ENCODE results near the gene ACSS1. TPM values are rescaled to one million over a fixed set of nuclear protein-coding genes. Genes with fewer than 3 reads are reported as not detected.

The ACSS1 gene
- total RNA-seq, 1 experiment from 2014 or later: 0.61 TPM

DNA sequence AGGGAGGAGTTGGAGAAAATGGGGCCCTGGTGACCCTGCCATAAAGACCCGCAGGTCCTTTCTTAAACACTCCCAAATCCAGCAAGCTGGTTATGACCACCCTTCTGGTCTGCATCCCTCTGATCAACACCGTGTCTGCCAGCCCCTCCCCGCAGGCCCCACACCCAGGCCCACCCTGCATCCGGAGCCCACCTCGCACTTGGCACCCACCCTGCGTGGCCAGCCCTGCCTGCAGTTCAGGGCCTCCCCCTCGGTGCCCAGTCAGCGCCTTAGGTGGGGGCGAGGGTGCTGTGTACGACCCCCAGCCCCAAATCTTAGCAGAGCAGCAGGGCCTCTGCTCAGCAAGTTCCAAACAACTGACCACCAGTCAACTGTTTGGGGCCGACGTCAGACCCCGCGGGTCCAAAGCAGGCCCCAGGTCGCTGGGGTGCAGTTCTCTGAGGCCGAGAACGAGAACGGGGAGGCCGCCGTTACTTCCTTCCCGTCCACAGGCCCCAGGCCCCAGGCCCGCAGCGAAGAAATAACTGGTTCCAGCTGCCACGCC lies 1.2 kb downstream of the ACSS1 start:
- no peak overlapping the region for H3K4ac ChIP-seq (ENCODE audit: low read depth, low read length)
- H3K56ac ChIP-seq (ENCODE audit: insufficient read length, low read depth, low read length): no peak overlapping the region
- H3K27me3 ChIP-seq (ENCODE audit: insufficient read depth, low read length): peaks cover 45% of the 10 kb centered on the region; the same call in 1 of the 2 replicates
- no peak for DNase-seq
- no peak overlapping the region for H2AFZ ChIP-seq (ENCODE audit: low read length)
- H3K36me3 Mint-ChIP-seq (ENCODE audit: insufficient read depth in 1 of 3, low read depth in 3 of 3): no peaks in the 10 kb centered on the region
- peak overlapping the region; percentile 69 for H3K4me2 ChIP-seq (ENCODE audit: insufficient read depth, insufficient read length, low read length)
- no peak overlapping the region for H2AK5ac ChIP-seq (ENCODE audit: insufficient read length, low read length)
- H3K9me3 ChIP-seq (ENCODE audit: control insufficient read depth, low read depth, low read length): no peaks in the 10 kb centered on the region
- no CpG with 5 or more reads among the region's 24 CpGs for WGBS (ENCODE audit: extremely low coverage, insufficient read length, low lambda C conversion rate)
- H3T11ph ChIP-seq (ENCODE audit: low read length): no peak overlapping the region
- TF ChIP-seq CTCF (conservative IDR thresholded peaks at IDR 0.05): no peak
- no peak overlapping the region for H3K9ac ChIP-seq (ENCODE audit: extremely low read depth, insufficient read length, low read length)
- no peak overlapping the region for H2BK120ac ChIP-seq (ENCODE audit: low read depth, low read length, poor library complexity, severe bottlenecking)
- no peak overlapping the region for H3K27ac Mint-ChIP-seq
- no peaks in the 10 kb centered on the region for H3K4me1 ChIP-seq (ENCODE audit: insufficient read depth, low read length)
- H4K5ac ChIP-seq (ENCODE audit: insufficient read length, low read depth, low read length): no peak overlapping the region
- H3K23me2 ChIP-seq (ENCODE audit: insufficient read length, low read depth, low read length, poor library complexity, severe bottlenecking): peaks cover 19% of the 10 kb centered on the region
- no peak overlapping the region for H2BK5ac ChIP-seq (ENCODE audit: insufficient read length, low read length)
- H3K14ac ChIP-seq (ENCODE audit: insufficient read depth, low read length): no peak overlapping the region; the same call in 1 of the 2 replicates
- H3K4me1 Mint-ChIP-seq: peaks cover 16 to 20% of the 10 kb centered on the region in 2 experiments; a peak in 3 of 4 replicates
- no peak overlapping the region for H3K23ac ChIP-seq (ENCODE audit: insufficient read length, low read depth, low read length)
- no peak overlapping the region for H2BK12ac ChIP-seq (ENCODE audit: insufficient read length, low read depth, low read length)
- H2BK15ac ChIP-seq (ENCODE audit: low read depth, low read length): no peak overlapping the region
- peaks cover 88% of the 10 kb centered on the region for H3K27me3 Mint-ChIP-seq (ENCODE audit: low read depth)
- no peaks in the 10 kb centered on the region; a peak in 1 of 5 replicates for H3K9me3 Mint-ChIP-seq
- H4K20me1 ChIP-seq (ENCODE audit: control insufficient read depth, insufficient read depth, insufficient read length): no peaks in the 10 kb centered on the region
- H4K91ac ChIP-seq (ENCODE audit: insufficient read length, low read depth, low read length): no peak overlapping the region
- H3K79me1 ChIP-seq (ENCODE audit: insufficient read depth, low read depth, low read length, poor library complexity, severe bottlenecking): no peaks in the 10 kb centered on the region
- no peak overlapping the region for H4K8ac ChIP-seq (replicated peaks; ENCODE audit: insufficient read length, low read depth, low read length)
- H3K79me2 ChIP-seq (ENCODE audit: insufficient read depth, low read length): no peaks in the 10 kb centered on the region
- no peak overlapping the region for H2BK20ac ChIP-seq (ENCODE audit: low read depth, low read length, poor library complexity, severe bottlenecking)
- H3K4me3 Mint-ChIP-seq: peak overlapping the region; percentile 57 to 74
- no peak overlapping the region for H3K27ac ChIP-seq (ENCODE audit: insufficient read length, low read depth, low read length)
- H3K18ac ChIP-seq (ENCODE audit: insufficient read length, low read depth, low read length): no peak overlapping the region

Measured in H9 (cell line).